ENCODE measurements around the gene P2RY6.

The P2RY6 gene

GRCh38 chr11:73320763-73321603 lies 48.8 kb downstream of the P2RY6 start:
- DNase-seq = no peak

GRCh38 chr11:73321604-73322381 lies 49.7 kb downstream of the P2RY6 start:
- no peak for DNase-seq

- DNase-seq = no peak
Measured at GRCh38 chr11:73322382-73323306, 50.5 kb downstream of the P2RY6 start.

DNA sequence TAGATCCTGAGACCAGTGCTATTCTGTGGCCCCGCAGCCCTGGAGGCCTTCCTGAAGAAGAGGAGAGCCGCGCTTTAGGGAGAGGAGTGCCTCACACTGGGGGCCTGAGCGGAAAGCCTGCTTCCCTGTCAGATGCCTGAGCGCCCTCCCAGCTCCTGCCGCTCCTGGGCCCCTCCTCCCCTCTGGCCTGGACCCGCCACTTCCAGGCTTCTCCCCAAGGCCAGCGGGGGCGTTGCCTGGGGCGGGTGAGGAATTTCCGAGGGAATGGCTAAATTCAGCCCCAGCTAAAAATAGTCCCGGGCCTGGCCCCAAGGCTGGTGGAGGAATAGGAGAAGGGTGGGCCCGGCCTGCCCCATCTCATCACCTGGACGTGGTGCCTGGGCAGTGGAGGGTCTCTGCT lies 51.3 kb downstream of the P2RY6 start:
- no peak for DNase-seq

DNA sequence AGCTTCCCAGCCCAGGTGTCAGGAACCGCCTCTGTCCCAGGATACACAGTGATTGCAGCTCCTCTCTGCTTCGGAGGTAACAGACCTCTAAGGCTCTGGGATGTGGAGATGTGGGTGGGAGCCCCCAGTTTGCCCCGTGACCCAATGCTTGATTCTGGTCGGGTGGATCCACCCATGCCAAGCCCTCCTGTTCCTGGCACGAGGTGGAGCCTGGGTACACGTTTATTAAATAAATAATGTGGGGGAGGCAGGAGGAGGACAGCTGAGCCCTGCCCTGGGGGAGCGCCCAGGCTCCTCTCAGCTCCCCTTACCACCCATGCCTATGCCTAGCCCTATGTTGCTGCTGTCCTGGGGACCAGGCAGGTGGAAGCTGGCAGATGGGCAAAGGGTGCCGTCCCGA lies 52.0 kb downstream of the P2RY6 start:
- no peak for DNase-seq

DNA sequence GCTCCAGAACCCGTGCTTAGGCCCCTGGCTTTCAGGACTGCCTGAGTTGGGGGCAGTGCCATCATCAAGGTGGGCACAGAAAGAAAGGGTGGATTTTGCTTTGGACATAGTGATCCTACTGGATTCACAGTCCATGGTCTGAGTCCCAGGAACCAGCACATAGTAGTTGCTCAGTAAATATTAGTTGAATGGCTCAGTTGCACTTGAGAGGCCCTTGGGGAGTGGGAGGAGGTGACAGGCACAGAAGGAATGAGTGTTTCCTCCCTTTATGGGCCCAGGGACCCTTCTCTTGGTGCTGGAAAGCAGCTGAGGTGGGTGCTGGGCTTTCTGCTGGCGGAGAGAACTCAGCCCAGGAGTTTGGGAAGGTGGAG lies 52.5 kb downstream of the P2RY6 start:
- no peak for DNase-seq

- DNase-seq = no peak
Measured at GRCh38 chr11:73325036-73325981, 53.2 kb downstream of the P2RY6 start.

DNA sequence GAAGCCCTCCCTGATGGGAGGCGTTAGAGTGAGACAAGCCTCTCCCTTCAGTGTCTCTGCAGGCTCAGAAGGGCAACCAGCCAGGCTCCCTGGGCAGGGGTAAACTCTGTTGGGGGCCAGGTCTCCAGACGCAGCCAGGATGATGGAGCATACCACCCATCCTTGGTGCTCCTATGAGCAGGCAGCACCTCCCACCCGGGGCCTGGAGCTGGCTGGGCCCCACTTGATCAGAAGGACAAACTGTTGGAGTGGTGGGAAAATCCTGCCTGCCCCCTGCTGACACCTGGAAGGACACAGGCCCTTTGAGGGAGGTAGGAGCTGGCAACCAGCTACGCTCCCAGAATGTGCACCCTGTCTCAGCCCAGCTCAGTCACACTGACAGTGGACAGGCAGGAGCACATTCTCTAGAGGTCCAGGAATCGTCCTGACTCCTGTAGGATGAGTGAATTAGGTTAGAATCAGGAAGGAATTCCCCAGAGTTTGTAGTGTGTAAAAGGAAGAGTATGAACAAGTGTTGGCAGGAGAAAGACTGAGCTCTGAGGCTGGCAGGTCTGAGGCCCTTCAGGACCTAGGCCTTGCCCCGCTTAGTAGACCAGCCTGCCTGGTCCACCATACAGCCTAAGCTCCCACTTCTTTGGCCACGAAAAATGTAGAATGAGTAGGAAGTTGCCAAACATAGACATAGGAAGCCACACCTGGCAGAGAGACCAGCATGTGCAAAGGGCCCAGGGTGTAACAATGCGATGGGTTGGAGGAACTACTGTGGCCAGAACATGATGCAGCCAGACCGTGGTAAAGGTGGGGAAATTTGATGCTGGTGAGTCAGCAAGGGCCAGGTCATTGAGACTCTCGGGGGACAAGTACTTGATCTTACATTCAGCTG lies 55.0 kb downstream of the P2RY6 start:
- no peak for DNase-seq

DNA sequence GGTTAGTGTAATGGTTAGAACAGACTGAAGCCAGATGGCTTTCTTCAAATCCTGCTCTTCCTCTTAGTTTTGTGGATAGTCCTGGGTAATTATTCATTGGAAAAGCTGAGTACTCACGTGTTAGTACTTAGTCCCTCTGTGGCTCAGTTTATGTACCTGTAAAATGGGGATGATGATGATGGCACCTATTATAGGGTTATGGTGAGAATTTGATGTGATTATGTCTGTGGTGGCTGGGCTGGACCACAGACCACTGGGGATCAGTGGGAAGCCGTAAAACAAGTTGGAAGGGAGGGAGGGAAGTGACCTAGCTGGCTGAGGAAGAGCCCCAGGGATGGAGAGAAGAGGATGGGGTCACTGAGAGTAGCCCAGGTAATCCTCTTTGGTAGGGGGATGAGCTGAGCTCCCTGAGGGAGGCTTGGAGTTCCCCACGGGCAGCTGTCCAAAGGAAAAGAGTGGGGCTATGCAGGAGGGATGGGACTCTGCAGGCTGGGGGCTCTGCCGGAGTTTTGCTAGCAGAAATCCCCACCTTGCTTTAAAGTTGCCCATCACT lies 55.8 kb downstream of the P2RY6 start:
- DNase-seq = no peak

- DNase-seq = peak; percentile 73
Measured at GRCh38 chr11:73330569-73331093, 58.5 kb downstream of the P2RY6 start.

DNA sequence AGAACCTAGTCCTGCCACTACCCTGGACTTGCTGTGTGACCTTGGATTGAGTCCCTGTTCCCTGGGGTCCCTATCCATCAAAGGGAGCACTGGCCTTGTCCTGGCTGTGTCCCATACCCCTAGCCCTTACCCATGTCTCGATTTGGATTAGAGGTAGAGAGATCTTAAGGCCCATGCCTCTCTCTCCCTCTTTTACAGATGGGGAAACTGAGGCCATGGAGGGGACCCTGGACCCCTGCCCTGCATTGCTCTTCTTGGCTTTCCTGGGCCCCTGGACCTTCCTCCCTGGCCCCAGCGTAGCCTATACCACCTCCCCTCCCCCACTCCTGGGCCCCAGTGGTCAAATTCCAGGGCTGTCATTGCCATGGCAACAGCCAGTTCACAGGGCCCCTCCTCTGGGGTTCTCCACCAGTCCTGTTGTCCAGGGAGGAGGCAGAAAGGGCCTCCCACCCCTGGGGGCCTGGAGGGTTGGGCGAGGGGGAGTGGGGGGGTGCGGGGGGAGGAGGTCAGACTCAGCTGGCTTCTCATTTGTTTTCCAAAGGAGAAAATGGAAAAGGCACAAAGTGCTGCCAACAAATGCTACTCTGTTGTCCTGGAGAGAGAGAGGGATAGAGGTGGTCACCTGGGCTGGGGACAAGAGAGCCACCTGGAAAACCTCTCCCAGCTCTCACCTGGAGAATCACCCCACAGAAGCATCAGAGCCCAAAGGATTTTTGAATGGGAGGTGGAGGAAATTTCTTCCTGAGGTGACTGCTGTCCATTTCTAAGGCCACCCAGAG lies 59.2 kb downstream of the P2RY6 start:
- no peak for DNase-seq

DNA sequence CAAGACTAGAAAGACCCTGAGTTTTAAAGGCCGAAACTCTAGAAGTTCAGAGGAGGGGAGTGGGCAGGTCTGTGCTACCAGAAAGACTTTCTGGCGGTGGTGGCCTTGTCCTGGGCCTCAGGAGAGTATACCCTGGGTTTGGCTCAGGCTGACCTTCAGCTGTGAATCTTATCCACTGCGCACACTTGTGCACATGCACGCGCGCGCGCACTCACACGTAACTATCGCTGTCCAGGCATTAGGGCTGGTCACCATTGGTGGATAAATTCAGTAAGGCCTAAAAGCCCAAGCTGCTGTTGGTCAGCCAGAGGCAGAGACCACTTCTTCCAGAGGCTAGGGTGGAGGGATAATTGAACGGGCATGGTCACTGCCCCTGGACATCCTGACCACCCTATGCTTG lies 61.0 kb downstream of the P2RY6 start:
- no peak for DNase-seq

DNA sequence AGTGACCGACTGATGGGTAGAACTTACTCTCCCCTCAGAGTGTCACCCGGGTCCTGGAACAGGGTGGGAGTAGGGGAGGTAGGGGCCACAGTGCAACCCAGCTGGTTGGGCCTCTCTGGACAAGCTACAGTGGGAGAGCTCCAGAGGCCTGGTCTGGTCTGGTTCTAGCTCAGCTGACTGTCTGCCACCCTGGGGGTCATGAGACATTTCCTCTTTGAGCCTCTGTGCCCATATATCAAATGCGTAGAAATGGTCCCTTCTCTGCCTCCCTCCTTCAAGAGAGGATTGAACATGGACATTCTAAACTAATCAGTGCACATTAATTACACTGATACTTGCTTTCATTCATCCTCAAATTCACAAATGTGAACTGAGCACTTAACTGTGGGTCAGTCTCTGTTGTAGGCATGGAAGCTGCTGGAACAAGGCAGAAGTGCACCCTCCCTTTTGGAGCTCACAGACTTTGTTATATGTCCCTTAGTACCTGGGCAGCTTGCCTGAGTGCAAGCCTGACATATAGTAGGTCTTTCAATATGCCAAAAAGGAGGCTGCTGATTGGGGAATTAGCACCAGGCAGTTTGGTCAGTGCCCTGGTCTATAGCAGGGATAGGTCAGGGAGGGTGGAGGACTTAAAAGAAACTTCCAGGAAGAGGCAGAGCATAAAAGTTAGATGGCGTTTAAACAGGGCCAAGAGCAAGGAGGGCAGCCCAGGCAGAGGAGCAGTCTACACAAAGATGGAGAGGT lies 61.7 kb downstream of the P2RY6 start:
- no peak for DNase-seq

DNA sequence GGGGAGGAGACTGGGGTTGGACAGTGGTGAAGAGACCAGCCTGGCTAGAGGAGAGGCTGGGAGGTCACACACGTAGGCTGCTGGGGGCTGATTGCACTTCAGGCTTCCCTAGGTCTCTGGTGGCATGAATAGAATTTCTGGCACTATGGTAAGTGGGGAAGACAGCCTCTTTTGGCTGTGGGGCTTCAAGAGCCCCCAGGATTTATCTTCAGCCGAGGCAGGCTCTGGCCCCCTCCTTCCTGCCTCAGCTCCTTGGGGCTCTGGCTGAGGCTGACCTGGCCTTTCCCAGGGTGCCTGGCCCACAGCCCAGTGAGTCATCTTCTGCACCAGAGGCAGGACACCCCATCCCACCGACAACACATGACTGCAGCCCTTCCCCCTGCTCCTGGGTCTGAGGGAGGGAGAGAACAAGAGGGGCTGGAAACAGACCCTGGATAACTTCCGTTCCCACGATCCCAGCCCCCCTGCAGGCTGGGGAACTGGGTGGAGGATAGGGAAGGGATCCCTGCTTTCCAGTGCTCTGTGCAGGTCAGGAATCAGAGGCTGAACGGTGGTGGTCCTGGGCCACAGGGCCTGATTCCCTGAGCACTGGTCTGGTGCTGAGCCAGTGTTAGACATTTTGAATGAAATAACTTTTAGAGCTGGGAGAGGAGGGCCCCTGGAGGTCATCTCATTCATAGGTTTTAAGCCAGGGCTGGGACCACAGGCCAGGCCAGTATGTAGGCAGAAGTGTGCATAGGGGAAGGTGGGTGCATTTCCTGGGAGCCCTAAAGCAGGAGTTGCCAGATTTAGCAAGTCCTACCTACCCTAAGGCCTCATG lies 62.5 kb downstream of the P2RY6 start:
- DNase-seq = peak; percentile 71

- DNase-seq = peak; percentile 99
Measured at GRCh38 chr11:73335204-73335923, 63.2 kb downstream of the P2RY6 start.

DNA sequence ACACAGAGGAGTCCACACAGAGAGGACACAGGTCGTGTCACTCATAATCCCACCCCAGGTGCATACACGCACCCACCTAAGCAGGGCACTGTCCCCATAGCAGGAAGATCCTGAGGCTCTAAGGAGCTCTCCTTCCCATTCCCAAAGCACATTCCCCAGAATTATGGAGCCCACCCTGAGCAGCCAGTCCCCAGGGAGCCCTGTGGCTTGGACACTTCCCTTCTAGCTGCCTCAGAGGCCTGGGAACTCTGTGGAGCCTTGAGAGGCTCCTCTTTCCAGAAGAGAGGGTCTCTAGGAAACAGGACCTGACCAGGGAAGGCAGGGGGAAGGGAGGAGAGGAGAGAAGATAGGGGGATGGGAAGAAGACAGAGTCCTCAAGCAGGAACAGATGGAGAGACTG lies 65.7 kb downstream of the P2RY6 start:
- no peak for DNase-seq

DNA sequence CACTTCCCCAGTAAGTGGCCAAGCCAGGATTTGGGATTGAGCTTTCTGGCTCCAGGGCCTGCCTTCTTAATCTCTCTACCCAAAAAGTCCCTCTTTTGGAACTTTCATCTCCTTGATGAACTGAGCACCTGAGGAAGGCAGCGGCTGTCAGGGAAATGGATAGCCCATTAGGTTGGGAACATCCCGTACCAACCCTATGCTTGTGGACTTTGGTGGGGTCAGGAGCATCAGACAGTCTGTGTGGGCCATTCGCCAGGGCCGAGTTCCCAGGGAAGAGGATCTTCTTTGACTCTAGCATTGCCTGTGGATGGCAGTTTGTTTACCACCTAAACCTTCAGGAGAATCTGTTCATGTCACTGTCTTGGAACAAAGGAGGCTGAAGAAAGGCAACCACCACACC lies 66.1 kb downstream of the P2RY6 start:
- no peak for DNase-seq

Measured in OCI-M1 (cell line).